ENCODE data around the gene SMCO1.

DNA sequence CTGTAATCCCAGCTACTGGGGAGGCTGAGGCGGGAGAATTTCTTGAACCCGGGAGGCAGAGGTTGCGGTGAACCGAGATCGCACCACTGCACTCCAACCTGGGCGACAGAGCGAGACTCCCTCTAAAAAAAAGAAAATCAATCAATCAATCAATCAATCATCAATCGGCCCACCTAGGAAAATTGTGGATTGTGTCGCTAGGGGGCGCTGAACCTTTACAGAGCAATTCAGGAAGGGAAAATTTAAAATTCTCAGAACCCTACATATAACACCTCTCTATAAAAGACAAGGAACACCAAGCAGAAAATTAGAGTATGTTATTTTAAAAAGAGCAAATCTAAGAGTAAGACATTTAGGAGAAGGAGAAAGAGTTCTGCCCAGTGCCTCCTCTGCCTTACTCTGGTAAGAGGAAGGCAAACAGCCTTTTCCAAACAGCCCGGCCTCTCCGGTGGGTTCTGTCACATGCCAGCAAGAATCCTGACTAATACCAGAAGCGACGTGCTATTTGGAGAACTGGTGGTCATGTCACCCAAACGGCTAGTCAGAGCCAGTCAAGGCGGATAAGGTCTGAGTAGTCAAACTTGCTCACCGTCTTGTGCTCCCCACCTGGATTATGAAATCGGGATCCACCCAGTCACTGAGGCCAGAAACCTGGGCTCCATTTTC lies 22.3 kb upstream of the SMCO1 start:
- TF ChIP-seq EZH2phosphoT487 (IDR thresholded peaks at IDR 0.05; ENCODE audit: borderline replicate concordance, low read length) (no peak), CTCF (IDR thresholded peaks at IDR 0.05; ENCODE audit: low read depth, low read length, poor library complexity, severe bottlenecking) (peak; percentile 75)
